Measurements from ENCODE around the gene TBC1D17. TPM values are rescaled to one million over a fixed set of nuclear protein-coding genes. Genes with fewer than 3 reads are reported as not detected.

TBC1D17 gene
- polyA plus RNA-seq, 1 donor from 2014 or later = 13.1 TPM

DNA sequence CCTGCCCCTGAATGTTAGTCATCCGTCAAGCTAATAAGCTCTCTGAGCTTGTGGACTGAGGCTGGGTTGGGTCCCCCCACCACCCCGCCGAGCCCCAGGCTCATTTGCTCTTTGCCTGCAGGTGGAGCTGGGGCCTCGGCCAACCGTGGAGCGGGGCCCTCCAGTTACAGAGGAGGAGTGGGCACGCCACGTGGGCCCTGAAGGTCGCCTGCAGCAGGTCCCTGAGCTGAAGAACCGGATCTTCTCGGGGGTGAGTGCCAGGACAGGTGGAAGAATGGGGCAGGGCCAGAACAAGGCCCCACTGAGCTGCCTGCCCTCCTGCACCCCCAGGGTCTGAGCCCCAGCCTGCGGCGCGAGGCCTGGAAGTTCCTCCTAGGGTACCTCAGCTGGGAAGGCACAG lies 5.1 kb downstream of the TBC1D17 start:
- Histone ChIP-seq H3K9me2 (ENCODE audit: insufficient read depth, low read length) (no peaks in the 10 kb centered on the region), H3K4me3 (ENCODE audit: low read length) (no peak overlapping the region), H2AFZ (ENCODE audit: low read depth, low read length) (no peak overlapping the region), H3K36me3 (ENCODE audit: insufficient read depth, low read length) (peaks cover 9% of the 10 kb centered on the region), H3K9me3 (ENCODE audit: low read length) (peaks cover 6% of the 10 kb centered on the region), H3K79me2 (replicated peaks; ENCODE audit: insufficient read depth, low read length) (no peaks in the 10 kb centered on the region), H4K20me1 (ENCODE audit: insufficient read depth) (no peaks in the 10 kb centered on the region), H3K9ac (ENCODE audit: low read length) (no peak overlapping the region), H3K27me3 (ENCODE audit: insufficient read depth, low read depth, low read length) (no peaks in the 10 kb centered on the region), H3K27ac (ENCODE audit: low read length) (no peak overlapping the region), H3F3A (ENCODE audit: insufficient read depth, low read length, poor library complexity, severe bottlenecking) (no peaks in the 10 kb centered on the region), H3K4me2 (ENCODE audit: low read length) (no peak overlapping the region)
- TF ChIP-seq CTCF (IDR thresholded peaks at IDR 0.05; ENCODE audit: poor library complexity, severe bottlenecking) (no peak), SMC3 (conservative IDR thresholded peaks at IDR 0.05; ENCODE audit: poor library complexity) (no peak), EP300 (conservative IDR thresholded peaks at IDR 0.05; ENCODE audit: poor library complexity, severe bottlenecking) (no peak), REST (IDR thresholded peaks at IDR 0.05; ENCODE audit: borderline replicate concordance) (no peak), EZH2 (IDR thresholded peaks at IDR 0.05; ENCODE audit: borderline replicate concordance, insufficient read depth, low read length, poor library complexity, severe bottlenecking) (no peak), RAD21 (conservative IDR thresholded peaks at IDR 0.05) (no peak)

DNA sequence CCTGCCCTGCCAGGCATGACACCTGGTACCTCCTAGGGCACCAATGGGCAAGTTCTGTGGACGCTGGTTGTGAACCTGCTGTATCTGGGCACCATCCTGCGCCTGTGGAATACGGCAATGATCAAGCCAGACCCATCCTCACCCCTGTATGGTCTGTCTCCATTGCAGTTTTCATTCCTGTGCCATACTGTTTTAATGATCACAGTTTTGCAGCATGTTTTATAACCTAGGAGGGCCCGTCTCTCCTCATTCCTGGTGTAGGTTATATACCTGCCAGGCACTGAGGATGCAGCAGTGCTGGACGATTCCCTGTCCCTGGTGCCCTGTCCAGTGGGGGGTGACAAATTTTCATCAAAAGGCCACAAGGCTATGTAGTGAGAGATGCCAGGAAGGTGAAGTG lies 5.6 kb downstream of the TBC1D17 start:
- H3K27me3 ChIP-seq (ENCODE audit: insufficient read depth, low read depth, low read length) = no peaks in the 10 kb centered on the region
- H3K4me2 ChIP-seq (ENCODE audit: low read length) = no peak overlapping the region
- no peak overlapping the region for H3K4me3 ChIP-seq (ENCODE audit: low read length)
- no peak overlapping the region for H2AFZ ChIP-seq (ENCODE audit: low read depth, low read length)
- no peaks in the 10 kb centered on the region for H3K79me2 ChIP-seq (replicated peaks; ENCODE audit: insufficient read depth, low read length)
- H4K20me1 ChIP-seq (ENCODE audit: insufficient read depth) = no peaks in the 10 kb centered on the region
- no peaks in the 10 kb centered on the region for H3F3A ChIP-seq (ENCODE audit: insufficient read depth, low read length, poor library complexity, severe bottlenecking)
- TF ChIP-seq SMC3 (conservative IDR thresholded peaks at IDR 0.05; ENCODE audit: poor library complexity) = no peak
- no peak for TF ChIP-seq MXI1 (conservative IDR thresholded peaks at IDR 0.05; ENCODE audit: poor library complexity, severe bottlenecking)
- no peak for TF ChIP-seq RAD21 (conservative IDR thresholded peaks at IDR 0.05)
- no peak for TF ChIP-seq CTCF (IDR thresholded peaks at IDR 0.05; ENCODE audit: poor library complexity, severe bottlenecking)
- TF ChIP-seq TAF1 (IDR thresholded peaks at IDR 0.05; ENCODE audit: low read depth) = no peak
- TF ChIP-seq EP300 (conservative IDR thresholded peaks at IDR 0.05; ENCODE audit: poor library complexity, severe bottlenecking) = no peak
- TF ChIP-seq EZH2 (IDR thresholded peaks at IDR 0.05; ENCODE audit: borderline replicate concordance, insufficient read depth, low read length, poor library complexity, severe bottlenecking) = no peak
- TF ChIP-seq REST (IDR thresholded peaks at IDR 0.05; ENCODE audit: borderline replicate concordance) = no peak
- TF ChIP-seq POLR2AphosphoS5 (IDR thresholded peaks at IDR 0.05) = no peak
- peaks cover 9% of the 10 kb centered on the region for H3K36me3 ChIP-seq (ENCODE audit: insufficient read depth, low read length)
- H3K27ac ChIP-seq (ENCODE audit: low read length) = no peak overlapping the region
- no peak overlapping the region for H3K9ac ChIP-seq (ENCODE audit: low read length)
- H3K9me3 ChIP-seq (ENCODE audit: low read length) = peaks cover 6% of the 10 kb centered on the region
- H3K9me2 ChIP-seq (ENCODE audit: insufficient read depth, low read length) = no peaks in the 10 kb centered on the region

Measured in neural cell (in vitro differentiated cells).